Measurements from ENCODE around the gene SIX5.

SIX5 gene

DNA sequence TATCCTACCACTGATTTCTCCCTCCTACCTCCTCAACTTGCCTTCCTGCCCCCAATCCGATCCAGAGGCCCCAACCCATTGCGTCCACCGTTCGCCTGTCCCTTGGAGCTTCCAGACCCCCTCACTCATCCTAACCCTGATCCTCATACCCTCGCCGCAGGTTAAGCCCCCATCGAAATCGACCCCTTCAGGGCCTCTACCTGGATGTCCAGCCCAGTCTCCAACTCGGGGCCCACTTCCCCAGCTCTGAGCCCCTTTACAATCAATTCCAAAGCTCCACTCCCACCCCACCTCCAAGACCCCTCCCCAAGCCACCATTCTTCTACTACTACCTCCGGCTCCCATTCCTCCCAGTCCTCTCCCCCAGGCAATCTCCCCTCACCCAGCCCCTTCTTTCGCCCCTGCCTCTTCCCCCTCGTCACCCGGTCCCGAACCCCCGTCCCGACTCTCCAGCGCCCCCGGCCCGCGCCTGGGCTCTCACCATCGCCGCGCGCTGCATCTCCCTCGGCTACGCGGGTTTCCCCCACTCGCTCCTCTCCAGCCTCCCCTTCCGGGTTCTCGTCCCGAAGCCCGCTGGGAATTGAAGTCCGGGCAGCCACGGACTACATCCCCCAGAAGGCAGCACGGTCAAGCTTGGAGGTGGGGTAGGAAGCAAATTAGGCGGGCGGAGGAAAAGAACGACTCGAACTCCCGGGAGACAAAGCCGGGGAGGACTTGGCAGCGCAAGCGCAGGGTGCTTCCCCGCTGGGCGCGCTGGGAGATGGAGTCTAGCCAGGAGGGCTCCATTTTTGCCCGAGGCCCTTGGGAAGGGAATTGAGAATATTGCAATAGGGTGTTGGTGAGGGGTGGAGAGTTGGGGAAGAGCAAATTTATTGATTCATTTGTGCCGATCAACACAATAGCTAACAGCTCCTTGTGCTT is 38.4 kb downstream of the SIX5 start, which contains the start of gene FBXO46:
FBXO46 (minus strand) TSS at position 529 of the 921 bp plus-strand sequence. CDS start 17,401 bp downstream, outside the sequence.
- TF ChIP-seq, protein P1, sequence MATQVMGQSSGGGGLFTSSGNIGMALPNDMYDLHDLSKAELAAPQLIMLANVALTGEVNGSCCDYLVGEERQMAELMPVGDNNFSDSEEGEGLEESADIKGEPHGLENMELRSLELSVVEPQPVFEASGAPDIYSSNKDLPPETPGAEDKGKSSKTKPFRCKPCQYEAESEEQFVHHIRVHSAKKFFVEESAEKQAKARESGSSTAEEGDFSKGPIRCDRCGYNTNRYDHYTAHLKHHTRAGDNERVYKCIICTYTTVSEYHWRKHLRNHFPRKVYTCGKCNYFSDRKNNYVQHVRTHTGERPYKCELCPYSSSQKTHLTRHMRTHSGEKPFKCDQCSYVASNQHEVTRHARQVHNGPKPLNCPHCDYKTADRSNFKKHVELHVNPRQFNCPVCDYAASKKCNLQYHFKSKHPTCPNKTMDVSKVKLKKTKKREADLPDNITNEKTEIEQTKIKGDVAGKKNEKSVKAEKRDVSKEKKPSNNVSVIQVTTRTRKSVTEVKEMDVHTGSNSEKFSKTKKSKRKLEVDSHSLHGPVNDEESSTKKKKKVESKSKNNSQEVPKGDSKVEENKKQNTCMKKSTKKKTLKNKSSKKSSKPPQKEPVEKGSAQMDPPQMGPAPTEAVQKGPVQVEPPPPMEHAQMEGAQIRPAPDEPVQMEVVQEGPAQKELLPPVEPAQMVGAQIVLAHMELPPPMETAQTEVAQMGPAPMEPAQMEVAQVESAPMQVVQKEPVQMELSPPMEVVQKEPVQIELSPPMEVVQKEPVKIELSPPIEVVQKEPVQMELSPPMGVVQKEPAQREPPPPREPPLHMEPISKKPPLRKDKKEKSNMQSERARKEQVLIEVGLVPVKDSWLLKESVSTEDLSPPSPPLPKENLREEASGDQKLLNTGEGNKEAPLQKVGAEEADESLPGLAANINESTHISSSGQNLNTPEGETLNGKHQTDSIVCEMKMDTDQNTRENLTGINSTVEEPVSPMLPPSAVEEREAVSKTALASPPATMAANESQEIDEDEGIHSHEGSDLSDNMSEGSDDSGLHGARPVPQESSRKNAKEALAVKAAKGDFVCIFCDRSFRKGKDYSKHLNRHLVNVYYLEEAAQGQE (IDR thresholded peaks at IDR 0.05; ENCODE audit: insufficient read depth in 1 of 2, low read depth in 2 of 2, low read length in 2 of 2): no peak
- TF ChIP-seq FOXP2 (optimal IDR thresholded peaks at IDR 0.05; ENCODE audit: borderline replicate concordance, extremely low read depth, extremely low read length, insufficient read depth): peak; percentile 58
- TF ChIP-seq POLR2AphosphoS5 (IDR thresholded peaks at IDR 0.05; ENCODE audit: low read depth, low read length): peak; percentile 85
- TF ChIP-seq SIN3A (IDR thresholded peaks at IDR 0.05; ENCODE audit: borderline replicate concordance, insufficient read depth, low read length): 0 out of 2 replicates have a peak, but pooled peaks have one; percentile 75
- TF ChIP-seq TAF1 (IDR thresholded peaks at IDR 0.05; ENCODE audit: borderline replicate concordance, insufficient read depth, low read length): peak; percentile 56; the same call in 1 of the 2 replicates

DNA sequence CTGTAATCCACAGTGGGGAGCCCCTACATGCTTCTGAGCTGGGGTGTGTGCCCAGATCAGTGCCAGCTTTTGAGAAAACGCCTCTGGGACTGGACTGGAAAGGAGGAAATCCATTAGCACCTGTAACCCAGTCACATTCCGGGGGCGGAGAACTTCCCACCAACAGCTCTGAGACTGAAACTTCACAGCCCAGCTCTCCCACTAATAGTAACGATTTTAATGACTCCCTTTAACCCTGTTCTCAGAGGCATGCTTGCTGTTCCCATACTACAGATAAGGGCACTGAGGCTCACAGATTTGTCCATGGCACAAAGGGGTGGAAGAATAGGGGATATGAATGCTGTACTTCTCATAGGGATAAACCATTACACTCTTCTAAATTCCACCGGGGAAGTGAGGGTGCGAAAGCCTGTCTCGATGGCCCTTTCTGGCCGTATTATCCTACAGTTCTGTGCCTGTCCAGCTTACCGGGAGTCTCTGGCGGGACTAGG is 39.2 kb downstream of the SIX5 start:
- TF ChIP-seq, protein P1 (IDR thresholded peaks at IDR 0.05; ENCODE audit: insufficient read depth in 1 of 2, low read depth in 2 of 2, low read length in 2 of 2): no peak
- TF ChIP-seq FOXP2 (optimal IDR thresholded peaks at IDR 0.05; ENCODE audit: borderline replicate concordance, extremely low read depth, extremely low read length, insufficient read depth) (no peak), SIN3A (IDR thresholded peaks at IDR 0.05; ENCODE audit: borderline replicate concordance, insufficient read depth, low read length) (no peak), TAF1 (IDR thresholded peaks at IDR 0.05; ENCODE audit: borderline replicate concordance, insufficient read depth, low read length) (no peak), POLR2AphosphoS5 (IDR thresholded peaks at IDR 0.05; ENCODE audit: low read depth, low read length) (no peak)

DNA sequence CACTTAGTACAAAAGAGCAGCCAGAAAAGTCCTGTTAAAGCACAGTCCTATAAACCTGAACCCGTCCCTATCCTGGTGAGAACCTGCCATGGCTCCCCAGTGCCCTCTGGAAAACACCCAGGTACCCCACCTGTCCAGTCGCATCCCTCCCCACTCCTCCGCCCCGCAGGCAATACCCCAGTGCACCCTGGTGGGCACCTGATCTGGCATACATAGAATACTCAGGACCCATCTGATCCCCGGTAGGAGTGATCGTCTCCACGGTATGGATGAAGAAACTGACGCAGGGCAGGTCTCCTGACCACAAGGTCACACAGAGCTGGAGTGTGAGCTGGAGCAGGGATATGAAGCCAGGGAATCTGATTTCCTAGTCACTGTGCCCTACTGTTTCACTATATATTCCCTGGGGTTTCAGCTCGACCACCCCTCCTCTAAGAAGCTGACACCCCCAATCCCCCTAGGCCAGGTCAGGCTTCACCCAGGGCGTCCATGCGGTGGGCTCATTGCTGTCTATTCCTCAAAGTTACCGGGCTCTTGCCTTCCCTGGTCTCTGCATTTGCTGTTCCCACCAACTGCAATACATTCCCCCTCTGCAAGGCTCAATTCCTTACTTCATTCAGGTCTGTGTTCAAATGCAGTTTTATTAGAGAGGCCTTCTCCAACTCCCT is 50.9 kb downstream of the SIX5 start:
- TF ChIP-seq, protein P1 (IDR thresholded peaks at IDR 0.05; ENCODE audit: insufficient read depth in 1 of 2, low read depth in 2 of 2, low read length in 2 of 2): no peak
- TF ChIP-seq POLR2AphosphoS5 (IDR thresholded peaks at IDR 0.05; ENCODE audit: low read depth, low read length) (no peak), TAF1 (IDR thresholded peaks at IDR 0.05; ENCODE audit: borderline replicate concordance, insufficient read depth, low read length) (no peak), SIN3A (IDR thresholded peaks at IDR 0.05; ENCODE audit: borderline replicate concordance, insufficient read depth, low read length) (no peak)

DNA sequence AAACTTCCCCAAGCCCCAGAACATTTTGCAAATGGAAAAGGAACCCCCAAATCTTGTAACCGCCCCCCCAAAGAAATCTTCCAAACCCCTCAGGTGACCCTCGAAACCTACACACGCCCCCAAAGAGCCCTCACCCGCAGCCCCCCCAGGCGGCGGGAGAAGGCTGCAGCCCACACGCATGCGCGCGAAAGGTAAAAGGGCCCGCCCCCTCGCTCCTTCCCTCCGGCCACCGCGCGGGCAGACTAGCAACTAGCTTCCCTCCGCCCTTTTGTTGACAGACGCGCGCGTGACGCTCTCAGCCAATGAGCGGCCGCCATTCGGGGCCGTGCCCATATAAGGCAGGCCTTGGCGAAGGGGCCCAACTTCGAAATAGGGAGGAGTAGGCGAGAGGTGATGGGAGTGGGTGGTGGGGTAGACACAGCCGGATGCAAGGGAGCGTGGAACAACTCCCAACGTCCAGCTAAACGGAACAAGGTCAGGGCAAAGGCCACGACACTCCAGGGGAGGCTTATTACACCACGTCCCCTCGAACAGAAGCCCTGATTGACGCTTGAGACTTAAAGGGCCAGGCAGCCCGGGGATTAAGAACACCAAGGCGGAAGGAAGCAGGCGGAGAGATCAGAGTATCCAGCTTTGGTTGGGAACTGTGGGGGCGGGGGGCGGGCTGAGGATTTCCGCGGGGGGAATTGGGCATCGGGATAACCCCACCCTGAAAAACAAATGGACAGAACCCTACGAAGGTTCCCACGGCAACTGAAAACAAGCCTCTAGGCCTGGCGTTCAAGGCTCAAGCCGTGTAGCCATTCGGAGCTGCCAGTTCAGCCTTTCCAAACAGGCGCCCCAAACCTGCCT is 51.7 kb downstream of the SIX5 start:
- TF ChIP-seq FOXP2 (optimal IDR thresholded peaks at IDR 0.05; ENCODE audit: borderline replicate concordance, extremely low read depth, extremely low read length, insufficient read depth): peak; percentile 99
- peak; percentile 59; the same call in 1 of the 2 replicates for TF ChIP-seq TAF1 (IDR thresholded peaks at IDR 0.05; ENCODE audit: borderline replicate concordance, insufficient read depth, low read length)
- peak; percentile 48; the same call in 1 of the 2 replicates for TF ChIP-seq SIN3A (IDR thresholded peaks at IDR 0.05; ENCODE audit: borderline replicate concordance, insufficient read depth, low read length)
- no peak; the same call in 1 of the 2 replicates for TF ChIP-seq POLR2AphosphoS5 (IDR thresholded peaks at IDR 0.05; ENCODE audit: low read depth, low read length)
- TF ChIP-seq, protein P1 (IDR thresholded peaks at IDR 0.05; ENCODE audit: insufficient read depth in 1 of 2, low read depth in 2 of 2, low read length in 2 of 2): 0 out of 4 replicates have a peak, but pooled peaks of 1 of the 2 experiments have one; percentile 49
